CD4-positive, CD25-positive, alpha-beta regulatory T cell (primary cell): ENCODE results near the gene PPARD. TPM values are rescaled to one million over a fixed set of nuclear protein-coding genes. Genes with fewer than 3 reads are reported as not detected.
"Not testable (repeated sequence)": the region's sequence is repeated elsewhere in the genome, so short reads cannot be mapped to it uniquely, and the experiment has no call there.

Source experiments
- ATAC-seq, 2 donors: fragments of 150-1000 bp; cut with Tn5 transposase; one replicate each; pipeline ENCODE4 v1.10.0; 2021; ENCODE audit warnings: low read depth in 2 of 2, moderate number of reproducible peaks in 2 of 2, moderate library complexity in 1 of 2
- DNase-seq, 3 donors: peaks; one replicate each; pipeline versions ENCODE4 v3.0.0 to v3.0.0-alpha.2; 2012 to 2022; ENCODE audit warnings: mixed read lengths in 1 of 3
- H3K27ac ChIP-seq: one replicate; pipeline ENCODE4 v1.7.0; 2013; ENCODE audit warnings: mild to moderate bottlenecking, low read length; ENCODE audit not compliant: insufficient read depth, poor library complexity, severe bottlenecking
- H3K27me3 ChIP-seq: one replicate; pipeline ENCODE4 v1.7.0; 2013; ENCODE audit warnings: low read length; ENCODE audit not compliant: control insufficient read depth, insufficient read depth
- H3K36me3 ChIP-seq: one replicate; pipeline ENCODE4 v1.7.0; 2013; ENCODE audit warnings: mild to moderate bottlenecking, low read length, moderate library complexity; ENCODE audit not compliant: control insufficient read depth, insufficient read depth
- H3K4me1 ChIP-seq: 2 replicates; pipeline ENCODE4 v1.7.0; 2013; ENCODE audit warnings: mild to moderate bottlenecking, low read length; ENCODE audit not compliant: insufficient read depth, control insufficient read depth, poor library complexity, severe bottlenecking
- H3K4me3 ChIP-seq: one replicate; pipeline ENCODE4 v1.7.0; 2013; ENCODE audit warnings: low read depth, mild to moderate bottlenecking, low read length, moderate library complexity
- H3K9me3 ChIP-seq, 2 experiments: 1 replicate in 1 of 2; 2 replicates in 1 of 2; pipeline ENCODE4 v1.7.0; 2013; ENCODE audit warnings: low read length in 2 of 2, mild to moderate bottlenecking in 1 of 2, moderate library complexity in 1 of 2; ENCODE audit not compliant: control insufficient read depth in 2 of 2
- H3K27ac Mint-ChIP-seq, 3 donors: one replicate each; pipeline ENCODE4 v1.8.0; 2020 to 2022; ENCODE audit warnings: mild to moderate bottlenecking in 3 of 3, mixed read lengths in 3 of 3, moderate library complexity in 2 of 3
- H3K27me3 Mint-ChIP-seq: one replicate; pipeline ENCODE4 v1.8.0; 2022; ENCODE audit warnings: mild to moderate bottlenecking, mixed read lengths
- H3K36me3 Mint-ChIP-seq: one replicate; pipeline ENCODE4 v1.8.0; 2020; ENCODE audit warnings: mixed read lengths
- H3K4me1 Mint-ChIP-seq, 4 donors: one replicate each; pipeline ENCODE4 v1.8.0; 2020 to 2022; ENCODE audit warnings: mixed read lengths in 4 of 4, mild to moderate bottlenecking in 1 of 4
- H3K4me3 Mint-ChIP-seq, 4 donors: one replicate each; pipeline ENCODE4 v1.8.0; 2020 to 2022; ENCODE audit warnings: mild to moderate bottlenecking in 4 of 4, mixed read lengths in 4 of 4, moderate library complexity in 3 of 4
- H3K9me3 Mint-ChIP-seq, 7 donors: one replicate each; pipeline ENCODE4 v1.8.0; 2020 to 2022; ENCODE audit warnings: mixed read lengths in 7 of 7, mild to moderate bottlenecking in 3 of 7, moderate library complexity in 2 of 7
- polyA plus RNA-seq, 4 donors: library from polyadenylated mRNA; unstranded; fragments of 300-500 nt; fragmentation: Illumina TruSeq; gene quantifications; one replicate each; pipeline ENCODE4 v1.2.3, GENCODE V29; 2021
- total RNA-seq: library from RNA; stranded (reverse); gene quantifications from one replicate; pipeline ENCODE4 v1.2.3, GENCODE V29; 2022

PPARD gene
- total and polyA plus RNA-seq, 5 donors from 2014 or later = 3.8 to 37.3 (median 5.9) TPM

DNA sequence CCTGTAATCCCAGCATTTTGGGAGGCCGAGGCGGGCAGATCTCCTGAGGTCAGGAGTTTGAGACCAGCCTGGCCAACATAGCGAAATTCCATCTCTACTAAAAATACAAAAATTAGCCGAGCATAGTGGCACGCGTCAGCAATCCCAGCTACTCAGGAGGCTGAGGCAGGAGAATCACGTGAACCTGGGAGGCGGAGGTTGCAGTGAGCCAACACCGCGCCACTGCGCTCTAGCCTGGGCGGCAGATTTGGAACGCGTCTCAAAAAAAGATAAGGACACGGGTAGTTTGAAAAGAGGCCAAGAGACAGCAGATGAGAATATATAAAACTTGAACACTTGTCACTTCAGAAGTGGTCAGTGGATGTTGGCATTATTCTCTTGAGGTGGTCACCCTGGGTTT lies 35.2 kb upstream of the PPARD start:
- H3K27ac ChIP-seq, H3K4me3 ChIP-seq: not testable (repeated sequence)

GRCh38 chr6:35308543-35308942 lies 33.8 kb upstream of the PPARD start:
- peaks cover 35% of the 10 kb centered on the region for H3K36me3 ChIP-seq
- not testable (repeated sequence) for H3K27me3 ChIP-seq, ATAC-seq, H3K9me3 Mint-ChIP-seq, H3K9me3 ChIP-seq, H3K27me3 Mint-ChIP-seq, DNase-seq
- Mint-ChIP-seq H3K4me1 (peaks cover 44 to 88% (median 66%) of the 10 kb centered on the region in 4 donors), H3K4me3 (peak overlapping the region; percentile 66 to 94 (median 88)), H3K36me3 (peaks cover 54% of the 10 kb centered on the region), H3K27ac (peak overlapping the region in 2 of 3 donors; percentile 98 to 99)
- H3K27ac ChIP-seq = peak overlapping the region; percentile 78
- peak overlapping the region; percentile 22 for H3K4me3 ChIP-seq
- peaks cover 90% of the 10 kb centered on the region for H3K4me1 ChIP-seq

More for the DNA sequence above, 35.2 kb upstream of the PPARD start:
- Mint-ChIP-seq H3K27ac (peak overlapping the region; percentile 72 to 90 (median 88)), H3K4me3 (peak overlapping the region; percentile 52 to 89 (median 70)), H3K36me3 (peaks cover 55% of the 10 kb centered on the region), H3K4me1 (peaks cover 40 to 89% (median 68%) of the 10 kb centered on the region in 4 donors)
- not testable (repeated sequence) for H3K9me3 ChIP-seq, H3K9me3 Mint-ChIP-seq, H3K27me3 ChIP-seq, ATAC-seq, DNase-seq, H3K27me3 Mint-ChIP-seq
- H3K4me1 ChIP-seq = peaks cover 90% of the 10 kb centered on the region
- peaks cover 21% of the 10 kb centered on the region for H3K36me3 ChIP-seq

DNA sequence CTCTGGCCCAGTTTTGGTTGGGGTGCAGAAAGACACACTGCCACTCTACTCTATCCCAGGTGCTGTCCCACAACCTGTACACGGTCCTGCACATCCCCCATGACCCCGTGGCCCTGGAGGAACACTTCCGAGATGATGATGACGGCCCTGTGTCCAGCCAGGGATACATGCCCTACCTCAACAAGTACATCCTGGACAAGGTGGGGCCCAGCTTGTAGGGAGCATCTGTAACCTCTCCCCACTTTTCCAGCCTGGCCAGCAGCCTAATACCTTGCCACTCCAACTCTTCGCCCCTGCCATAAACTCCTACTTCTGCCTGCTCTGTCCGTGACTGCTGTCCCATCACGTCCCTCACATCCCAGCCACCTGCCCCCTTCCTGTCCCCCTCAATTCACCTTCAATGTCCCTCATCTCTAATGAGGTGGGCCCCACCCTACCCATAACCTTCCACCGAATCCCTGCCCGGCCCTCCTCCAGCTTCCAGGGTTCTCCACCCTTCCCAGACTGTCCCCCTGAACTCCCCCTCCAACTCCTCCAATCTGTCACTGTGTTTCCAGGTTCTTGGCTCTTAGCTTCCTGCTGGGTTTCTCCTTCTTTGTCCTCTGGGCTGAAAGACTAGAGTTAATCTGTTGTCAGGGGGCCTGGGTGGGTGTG lies 32.6 kb upstream of the PPARD start:
- H3K9me3 Mint-ChIP-seq = no peaks in the 10 kb centered on the region
- peaks cover 43 to 88% (median 66%) of the 10 kb centered on the region in 4 donors for H3K4me1 Mint-ChIP-seq
- peak overlapping the region; percentile 96 to 99 (median 98) for H3K27ac Mint-ChIP-seq
- peak overlapping the region; percentile 78 for H3K27ac ChIP-seq
- H3K27me3 Mint-ChIP-seq = no peaks in the 10 kb centered on the region
- H3K36me3 Mint-ChIP-seq = peaks cover 57% of the 10 kb centered on the region
- ATAC-seq (no peak), DNase-seq (no peak)
- peak overlapping the region; percentile 22 for H3K4me3 ChIP-seq
- H3K4me3 Mint-ChIP-seq = peak overlapping the region; percentile 85 to 94 (median 92)
- H3K36me3 ChIP-seq = peaks cover 38% of the 10 kb centered on the region
- no peaks in the 10 kb centered on the region for H3K9me3 ChIP-seq
- no peaks in the 10 kb centered on the region for H3K27me3 ChIP-seq
- H3K4me1 ChIP-seq = peaks cover 87% of the 10 kb centered on the region

GRCh38 chr6:35310265-35310831 lies 32.0 kb upstream of the PPARD start:
- peaks cover 44% of the 10 kb centered on the region for H3K36me3 ChIP-seq
- peak overlapping the region; percentile 96 to 99 (median 98) for H3K27ac Mint-ChIP-seq
- peaks cover 47 to 93% (median 70%) of the 10 kb centered on the region in 4 donors for H3K4me1 Mint-ChIP-seq
- H3K36me3 Mint-ChIP-seq = peaks cover 62% of the 10 kb centered on the region
- no peaks in the 10 kb centered on the region for H3K27me3 ChIP-seq
- no peaks in the 10 kb centered on the region for H3K27me3 Mint-ChIP-seq
- peak; percentile 27 to 42 for ATAC-seq
- H3K4me3 ChIP-seq = peak overlapping the region; percentile 65
- peaks cover 87% of the 10 kb centered on the region for H3K4me1 ChIP-seq
- DNase-seq = peak in 1 of 3 donors; percentile 51
- H3K27ac ChIP-seq = peak overlapping the region; percentile 78
- H3K4me3 Mint-ChIP-seq = peak overlapping the region; percentile 85 to 94 (median 92)
- H3K9me3 Mint-ChIP-seq = no peaks in the 10 kb centered on the region
- no peaks in the 10 kb centered on the region for H3K9me3 ChIP-seq

DNA sequence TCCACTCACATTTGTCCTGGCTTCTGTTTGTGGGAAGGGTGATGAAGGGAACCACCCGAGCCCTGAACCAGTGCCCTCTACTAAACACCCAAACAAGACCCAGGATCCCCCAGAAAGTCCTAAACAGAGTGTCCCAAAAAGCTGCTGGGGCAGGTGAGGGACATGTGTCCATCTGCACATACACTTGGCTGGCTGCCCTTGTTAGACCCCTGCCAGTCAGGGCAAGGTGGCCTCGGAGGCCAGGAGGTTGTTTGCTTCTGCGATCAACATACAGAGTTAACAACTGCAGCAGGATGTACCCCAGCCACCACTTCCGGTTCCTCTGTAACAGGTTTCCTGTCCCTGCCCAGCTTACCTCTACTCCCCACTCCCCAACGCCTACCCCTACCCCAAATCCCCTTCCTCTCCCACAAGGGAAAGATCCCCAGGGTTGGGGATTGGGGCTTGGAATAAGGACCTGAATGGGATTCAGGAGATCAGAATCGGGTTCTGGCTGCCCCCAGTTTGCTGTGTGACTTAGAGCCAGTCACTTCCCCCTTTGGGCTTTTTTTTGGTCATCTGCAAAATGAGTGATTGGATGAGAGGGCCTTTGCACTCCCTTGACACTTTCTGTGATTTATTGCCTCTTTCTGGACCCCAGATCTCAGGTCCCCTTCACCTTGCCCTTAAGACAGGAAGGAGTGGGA lies 30.8 kb upstream of the PPARD start:
- peaks cover 66% of the 10 kb centered on the region for H3K36me3 Mint-ChIP-seq
- DNase-seq (peak; percentile 30 to 93 (median 68)), ATAC-seq (peak; percentile 89 to 90)
- H3K27ac Mint-ChIP-seq = peak overlapping the region; percentile 96 to 99 (median 98)
- peaks cover 53% of the 10 kb centered on the region for H3K36me3 ChIP-seq
- H3K4me1 ChIP-seq = peaks cover 90% of the 10 kb centered on the region
- H3K27me3 Mint-ChIP-seq = no peaks in the 10 kb centered on the region
- H3K27ac ChIP-seq = peak overlapping the region; percentile 78
- no peaks in the 10 kb centered on the region for H3K9me3 Mint-ChIP-seq
- peak overlapping the region; percentile 85 to 94 (median 92) for H3K4me3 Mint-ChIP-seq
- no peaks in the 10 kb centered on the region for H3K27me3 ChIP-seq
- peak overlapping the region; percentile 65 for H3K4me3 ChIP-seq
- H3K9me3 ChIP-seq = no peaks in the 10 kb centered on the region
- peaks cover 48 to 95% (median 73%) of the 10 kb centered on the region in 4 donors for H3K4me1 Mint-ChIP-seq

DNA sequence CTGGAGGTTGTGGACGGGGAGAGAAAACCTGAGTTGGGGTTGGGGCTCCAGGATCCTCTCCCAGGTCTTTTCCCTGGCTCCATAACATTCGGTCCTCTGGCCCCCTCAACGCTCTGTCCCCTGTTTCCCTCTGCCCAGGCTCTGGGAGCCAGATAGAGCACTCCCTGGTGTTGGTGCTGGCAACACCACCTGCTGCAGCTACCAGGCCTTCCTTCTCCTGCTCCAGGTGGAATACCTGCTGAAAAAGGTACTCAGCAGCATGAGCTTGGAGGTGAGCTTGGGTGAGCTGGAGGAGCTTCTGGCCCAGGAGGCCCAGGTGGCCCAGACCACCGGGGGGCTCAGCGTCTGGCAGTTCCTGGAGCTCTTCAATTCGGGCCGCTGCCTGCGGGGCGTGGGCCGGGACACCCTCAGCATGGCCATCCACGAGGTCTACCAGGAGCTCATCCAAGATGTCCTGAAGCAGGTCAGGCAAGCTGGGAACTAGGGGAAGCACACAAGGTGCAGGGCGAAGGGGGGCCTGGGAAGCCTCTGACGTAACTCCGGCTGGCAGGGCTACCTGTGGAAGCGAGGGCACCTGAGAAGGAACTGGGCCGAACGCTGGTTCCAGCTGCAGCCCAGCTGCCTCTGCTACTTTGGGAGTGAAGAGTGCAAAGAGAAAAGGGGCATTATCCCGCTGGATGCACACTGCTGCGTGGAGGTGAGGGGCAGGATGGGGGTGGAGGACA lies 30.1 kb upstream of the PPARD start:
- H3K9me3 Mint-ChIP-seq = no peaks in the 10 kb centered on the region
- peak overlapping the region; percentile 96 to 99 (median 98) for H3K27ac Mint-ChIP-seq
- H3K9me3 ChIP-seq = no peaks in the 10 kb centered on the region
- no peak for ATAC-seq
- peak overlapping the region; percentile 65 for H3K4me3 ChIP-seq
- peaks cover 84% of the 10 kb centered on the region for H3K4me1 ChIP-seq
- H3K36me3 Mint-ChIP-seq = peaks cover 66% of the 10 kb centered on the region
- H3K27ac ChIP-seq = peak overlapping the region; percentile 78
- H3K27me3 Mint-ChIP-seq = no peaks in the 10 kb centered on the region
- H3K4me1 Mint-ChIP-seq = peaks cover 51 to 95% (median 71%) of the 10 kb centered on the region in 4 donors
- H3K4me3 Mint-ChIP-seq = peak overlapping the region; percentile 85 to 94 (median 92)
- H3K27me3 ChIP-seq = no peaks in the 10 kb centered on the region
- DNase-seq = no peak
- H3K36me3 ChIP-seq = peaks cover 58% of the 10 kb centered on the region

GRCh38 chr6:35312807-35313206 lies 29.6 kb upstream of the PPARD start:
- H3K9me3 ChIP-seq = no peaks in the 10 kb centered on the region
- no peaks in the 10 kb centered on the region for H3K27me3 Mint-ChIP-seq
- ATAC-seq (no peak), DNase-seq (no peak)
- peak overlapping the region; percentile 26 for H3K4me3 ChIP-seq
- no peaks in the 10 kb centered on the region for H3K9me3 Mint-ChIP-seq
- no peaks in the 10 kb centered on the region for H3K27me3 ChIP-seq
- peaks cover 58% of the 10 kb centered on the region for H3K36me3 ChIP-seq
- peaks cover 65% of the 10 kb centered on the region for H3K36me3 Mint-ChIP-seq
- peak overlapping the region; percentile 85 to 94 (median 89) for H3K4me3 Mint-ChIP-seq
- peak overlapping the region; percentile 96 to 99 (median 98) for H3K27ac Mint-ChIP-seq
- peaks cover 78% of the 10 kb centered on the region for H3K4me1 ChIP-seq
- H3K4me1 Mint-ChIP-seq = peaks cover 48 to 93% (median 70%) of the 10 kb centered on the region in 4 donors
- peak overlapping the region; percentile 78 for H3K27ac ChIP-seq
